Stomach (tissue), 9 donors: ENCODE data around the gene NLGN1. TPM values are rescaled to one million over a fixed set of nuclear protein-coding genes. Genes with fewer than 3 reads are reported as not detected.

ENCODE experiments used
- DNase-seq, 2 donors: peaks; one replicate each; pipeline versions ENCODE4 v3.0.0 to v3.0.0-alpha.2; 2013 to 2019
- H3K27ac ChIP-seq, 5 donors: fragments of 200-600 bp in 4 of 5; sonication (generic) in 4 of 5; one replicate each; pipeline ENCODE4 v1.5.1; 2013 to 2019; ENCODE audit warnings: mild to moderate bottlenecking in 1 of 5, moderate library complexity in 1 of 5
- H3K27me3 ChIP-seq, 3 donors: fragments of 200-600 bp; sonication (generic); one replicate each; pipeline ENCODE4 v1.5.1; 2017 to 2019; ENCODE audit warnings: mixed run types in 1 of 3
- H3K36me3 ChIP-seq, 4 donors: fragments of 200-600 bp; sonication (generic); 1 replicate in 3 of 4; 2 replicates in 1 of 4; pipeline ENCODE4 v1.5.1; 2016 to 2019
- H3K4me1 ChIP-seq, 4 donors: fragments of 200-600 bp; sonication (generic); one replicate each; pipeline ENCODE4 v1.5.1; 2016 to 2019
- H3K4me3 ChIP-seq, 4 donors: fragments of 200-600 bp; sonication (generic) in 3 of 4; one replicate each; pipeline ENCODE4 v1.5.1; 2016 to 2019; ENCODE audit warnings: mild to moderate bottlenecking in 1 of 4
- H3K9me3 ChIP-seq, 4 donors: fragments of 200-600 bp; sonication (generic); one replicate each; pipeline ENCODE4 v1.5.1; 2016 to 2019
- CTCF ChIP-seq, 7 experiments: fragments of 450-650 bp in 4 of 7; fragments of 200-600 bp in 3 of 7; sonication (generic) in 3 of 7; IDR thresholded peaks; one replicate each; pipeline ENCODE4 v1.5.1; 2016 to 2019; ENCODE audit warnings: antibody characterized with exemption in 7 of 7, control low read depth in 2 of 7, mild to moderate bottlenecking in 1 of 7
- EP300 ChIP-seq: sonication (generic); formaldehyde crosslinking; IDR thresholded peaks from one replicate; pipeline ENCODE4 v1.6.1; 2017; ENCODE audit warnings: antibody characterized with exemption
- POLR2A ChIP-seq, 4 donors: fragments of 450-650 bp; IDR thresholded peaks; one replicate each; pipeline ENCODE4 v1.6.1; 2016; ENCODE audit warnings: antibody characterized with exemption in 4 of 4, control low read depth in 2 of 4, mild to moderate bottlenecking in 1 of 4, moderate library complexity in 1 of 4
- POLR2AphosphoS5 ChIP-seq, 3 donors: sonication (generic); formaldehyde crosslinking; IDR thresholded peaks; one replicate each; pipeline ENCODE4 v1.6.1; 2016; ENCODE audit warnings: antibody characterized with exemption in 3 of 3
- WGBS, 5 donors: extraction: QIAGEN DNeasy Blood & Tissue Kit in 3 of 5; methylation state at CpG; one replicate each; pipeline versions ENCODE4 v1.1.5 to v1.1.7; 2013 to 2018; 5-methylcytosine and 5-hydroxymethylcytosine counted together
- intact Hi-C: fragments of 100-400 bp; cut with DNase I; formaldehyde crosslinking; loops from one replicate; pipeline ENCODE4 v1.15.1; 2023; ENCODE audit warnings: low total_unique reads
- polyA plus RNA-seq, 3 donors: library from polyadenylated mRNA; stranded (reverse); fragments of 200-250 nt; gene quantifications; one replicate each; pipeline ENCODE4 v1.2.3, GENCODE V29; 2013
- total RNA-seq, 5 donors: library from RNA; depleted of rRNA; stranded (reverse); fragments of >200 nt; gene quantifications; one replicate each; pipeline versions ENCODE4 v1.1.0 to v1.2.3, GENCODE V29; 2014 to 2016
- donor health status: healthy with polysubstance abuse.
- donor health status: Bipolar disorder and iron deficiency.
- donor health status: healthy.

Gene NLGN1
- total and polyA plus RNA-seq, 8 donors: 0.15 to 45.2 (median 4.8) TPM; not detected in 1

- intact Hi-C loops: no loop called here
- 91 to 100% (median 98%) methylated on average over 2 of the region's 2 CpGs for WGBS, 5 donors
- peaks cover 0 to 2% (median 0%) of the 10 kb centered on the region in 4 donors for H3K36me3 ChIP-seq
- no peak for DNase-seq
- no peak for TF ChIP-seq POLR2AphosphoS5 (IDR thresholded peaks at IDR 0.05)
- no peak for TF ChIP-seq EP300
- no peak for TF ChIP-seq POLR2A (IDR thresholded peaks at IDR 0.05)
- TF ChIP-seq CTCF (IDR thresholded peaks at IDR 0.05): no peak
- H3K27ac ChIP-seq: no peak overlapping the region
- no peaks in the 10 kb centered on the region for H3K4me1 ChIP-seq
- peaks cover 7 to 20% (median 16%) of the 10 kb centered on the region in 4 donors for H3K9me3 ChIP-seq
- no peaks in the 10 kb centered on the region for H3K27me3 ChIP-seq
- no peak overlapping the region for H3K4me3 ChIP-seq
These were observed 631.1 kb downstream of the NLGN1 start for GRCh38 chr3:174028673-174029072.

- Histone ChIP-seq H3K27me3 (no peaks in the 10 kb centered on the region), H3K9me3 (no peaks in the 10 kb centered on the region), H3K27ac (no peak overlapping the region), H3K4me3 (no peak overlapping the region), H3K36me3 (no peaks in the 10 kb centered on the region), H3K4me1 (peaks cover 0 to 6% (median 0%) of the 10 kb centered on the region in 4 donors)
- intact Hi-C loops: no loop called here
- no peak for TF ChIP-seq POLR2AphosphoS5 (IDR thresholded peaks at IDR 0.05)
- no peak for TF ChIP-seq EP300
- TF ChIP-seq CTCF (IDR thresholded peaks at IDR 0.05): no peak
- 32 to 58% (median 44%) methylated on average over 4 of the region's 4 CpGs for WGBS, 5 donors
- peak in 1 of 2 donors; percentile 43 for DNase-seq
These were observed 637.9 kb downstream of the NLGN1 start for GRCh38 chr3:174035328-174035886.

DNA sequence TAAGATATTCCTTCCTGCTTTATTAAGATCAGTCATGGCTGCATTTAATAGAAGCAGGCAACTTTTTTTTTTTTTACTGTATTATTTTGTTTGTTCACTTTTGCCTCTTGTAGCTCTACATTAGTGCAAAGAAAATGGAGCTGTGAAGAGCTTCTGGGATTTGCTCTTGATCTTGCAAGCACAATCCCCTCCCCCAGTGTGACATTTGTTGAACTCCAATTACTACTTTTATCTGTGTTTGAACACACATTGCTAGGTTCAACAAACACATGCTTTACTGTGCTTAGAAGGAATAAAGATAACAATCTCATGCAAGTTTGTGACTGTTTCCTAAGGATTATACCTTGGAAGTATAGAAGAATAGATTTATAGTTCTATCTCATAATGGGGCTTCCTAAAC is 648.8 kb downstream of the NLGN1 start:
- no peak for TF ChIP-seq POLR2AphosphoS5 (IDR thresholded peaks at IDR 0.05)
- no peak overlapping the region for H3K27ac ChIP-seq
- H3K9me3 ChIP-seq: peaks cover 0 to 17% (median 3%) of the 10 kb centered on the region in 4 donors
- DNase-seq: peak in 1 of 2 donors; percentile 9
- H3K36me3 ChIP-seq: no peaks in the 10 kb centered on the region
- intact Hi-C loops: no loop called here
- H3K4me3 ChIP-seq: no peak overlapping the region
- no peaks in the 10 kb centered on the region for H3K27me3 ChIP-seq
- no peaks in the 10 kb centered on the region for H3K4me1 ChIP-seq

GRCh38 chr3:174049472-174049871 is 651.9 kb downstream of the NLGN1 start:
- TF ChIP-seq CTCF (IDR thresholded peaks at IDR 0.05): no peak
- no peak for TF ChIP-seq EP300
- TF ChIP-seq POLR2A (IDR thresholded peaks at IDR 0.05): no peak
- TF ChIP-seq POLR2AphosphoS5 (IDR thresholded peaks at IDR 0.05): no peak
- no peak overlapping the region for H3K4me3 ChIP-seq
- peaks cover 0 to 7% (median 0%) of the 10 kb centered on the region in 4 donors for H3K9me3 ChIP-seq
- H3K4me1 ChIP-seq: no peaks in the 10 kb centered on the region
- no peaks in the 10 kb centered on the region for H3K27me3 ChIP-seq
- intact Hi-C loops: no loop called here
- no peaks in the 10 kb centered on the region for H3K36me3 ChIP-seq
- 64 to 80% (median 71%) methylated on average over 3 of the region's 3 CpGs for WGBS, 5 donors
- DNase-seq: no peak
- no peak overlapping the region for H3K27ac ChIP-seq

- DNase-seq: no peak
- intact Hi-C loops: no loop called here
- H3K4me3 ChIP-seq: no peak overlapping the region
- no peaks in the 10 kb centered on the region for H3K27me3 ChIP-seq
- H3K27ac ChIP-seq: no peak overlapping the region
- TF ChIP-seq POLR2AphosphoS5 (IDR thresholded peaks at IDR 0.05) (no peak), POLR2A (IDR thresholded peaks at IDR 0.05) (no peak), EP300 (no peak), CTCF (IDR thresholded peaks at IDR 0.05) (no peak)
- H3K4me1 ChIP-seq: no peaks in the 10 kb centered on the region
- H3K9me3 ChIP-seq: no peaks in the 10 kb centered on the region
- 87 to 93% (median 90%) methylated on average over 5 of the region's 5 CpGs for WGBS, 5 donors
- no peaks in the 10 kb centered on the region for H3K36me3 ChIP-seq
These were observed 653.6 kb downstream of the NLGN1 start for GRCh38 chr3:174051191-174051590.
